ENCODE results near the gene TTC7B. TPM values are rescaled to one million over a fixed set of nuclear protein-coding genes. Genes with fewer than 3 reads are reported as not detected.

TTC7B gene
- total RNA-seq, 4 donors from 2014 or later = 8.4 to 11.2 (median 9.2) TPM

GRCh38 chr14:90639641-90640040 lies 176.6 kb downstream of the TTC7B start:
- no peak for DNase-seq
- H3K27me3 ChIP-seq = no peaks in the 10 kb centered on the region
- H3K9me3 ChIP-seq = no peaks in the 10 kb centered on the region
- intact Hi-C loops (cut with DNase I; ENCODE audit: low total_unique reads) = loop anchor here (10.0 kb wide), 1 partner anchor 235 kb away; no protein-coding TSS in a partner anchor
- peaks cover 0 to 14% (median 7%) of the 10 kb centered on the region in 4 donors for H3K4me1 ChIP-seq
- WGBS, 2 donors (ENCODE audit: low coverage in 1 of 2) = 86% methylated on average over 8 to 9 of the region's 9 CpGs
- in situ Hi-C loops (cut with MboI; ENCODE audit: low pct_ligation_motif_present in 1 of 4, low pct_unique_long_range_greater_than_20kb in 1 of 4, low sequenced_read_pairs in 3 of 4) = no loop called here
- no peak for TF ChIP-seq POLR2AphosphoS5 (IDR thresholded peaks at IDR 0.05)
- no peak for TF ChIP-seq EP300 (IDR thresholded peaks at IDR 0.05; ENCODE audit: low read depth)
- TF ChIP-seq POLR2A (IDR thresholded peaks at IDR 0.05) = no peak
- no peak for TF ChIP-seq CTCF (IDR thresholded peaks at IDR 0.05)
- no peak overlapping the region for H3K4me3 ChIP-seq
- H3K36me3 ChIP-seq = no peaks in the 10 kb centered on the region
- H3K27ac ChIP-seq = peak overlapping the region in 2 of 4 donors; percentile 37 to 77

GRCh38 chr14:90632871-90633270 lies 183.4 kb downstream of the TTC7B start:
- in situ Hi-C loops (cut with MboI; ENCODE audit: low pct_ligation_motif_present in 1 of 4, low pct_unique_long_range_greater_than_20kb in 1 of 4, low sequenced_read_pairs in 3 of 4) = no loop called here
- 86 to 88% methylated on average over 2 of the region's 2 CpGs for WGBS, 2 donors (ENCODE audit: low coverage in 1 of 2)
- intact Hi-C loops (cut with DNase I; ENCODE audit: low total_unique reads) = no loop called here

GRCh38 chr14:90632451-90632850 lies 183.8 kb downstream of the TTC7B start:
- H3K27ac ChIP-seq = no peak overlapping the region
- no peak for DNase-seq
- H3K27me3 ChIP-seq = no peaks in the 10 kb centered on the region
- H3K4me3 ChIP-seq = no peak overlapping the region
- in situ Hi-C loops (cut with MboI; ENCODE audit: low pct_ligation_motif_present in 1 of 4, low pct_unique_long_range_greater_than_20kb in 1 of 4, low sequenced_read_pairs in 3 of 4) = no loop called here
- no peak for TF ChIP-seq POLR2A (IDR thresholded peaks at IDR 0.05)
- TF ChIP-seq POLR2AphosphoS5 (IDR thresholded peaks at IDR 0.05) = no peak
- no peak for TF ChIP-seq CTCF (IDR thresholded peaks at IDR 0.05)
- TF ChIP-seq EP300 (IDR thresholded peaks at IDR 0.05; ENCODE audit: low read depth) = no peak
- H3K36me3 ChIP-seq = no peaks in the 10 kb centered on the region
- WGBS, 2 donors (ENCODE audit: low coverage in 1 of 2) = 86 to 100% methylated on average over 3 of the region's 3 CpGs
- peaks cover 0 to 14% (median 9%) of the 10 kb centered on the region in 4 donors for H3K4me1 ChIP-seq
- intact Hi-C loops (cut with DNase I; ENCODE audit: low total_unique reads) = no loop called here
- no peaks in the 10 kb centered on the region for H3K9me3 ChIP-seq

More at GRCh38 chr14:90632871-90633270, 183.4 kb downstream of the TTC7B start:
- Histone ChIP-seq H3K4me1 (peaks cover 0 to 14% (median 8%) of the 10 kb centered on the region in 4 donors), H3K4me3 (no peak overlapping the region), H3K36me3 (no peaks in the 10 kb centered on the region), H3K9me3 (no peaks in the 10 kb centered on the region), H3K27ac (no peak overlapping the region), H3K27me3 (no peaks in the 10 kb centered on the region)
- no peak for DNase-seq
- TF ChIP-seq CTCF (IDR thresholded peaks at IDR 0.05) = no peak
- TF ChIP-seq EP300 (IDR thresholded peaks at IDR 0.05; ENCODE audit: low read depth) = no peak
- TF ChIP-seq POLR2A (IDR thresholded peaks at IDR 0.05) = no peak
- TF ChIP-seq POLR2AphosphoS5 (IDR thresholded peaks at IDR 0.05) = no peak

- Histone ChIP-seq H3K27me3 (no peaks in the 10 kb centered on the region), H3K27ac (peak overlapping the region in 2 of 4 donors; percentile 25 to 71), H3K9me3 (no peaks in the 10 kb centered on the region), H3K36me3 (no peaks in the 10 kb centered on the region), H3K4me1 (peaks cover 0 to 14% (median 10%) of the 10 kb centered on the region in 4 donors), H3K4me3 (no peak overlapping the region)
- TF ChIP-seq POLR2AphosphoS5 (IDR thresholded peaks at IDR 0.05) (no peak), POLR2A (IDR thresholded peaks at IDR 0.05) (no peak), CTCF (IDR thresholded peaks at IDR 0.05) (no peak), EP300 (IDR thresholded peaks at IDR 0.05; ENCODE audit: low read depth) (no peak)
- in situ Hi-C loops (cut with MboI; ENCODE audit: low pct_ligation_motif_present in 1 of 4, low pct_unique_long_range_greater_than_20kb in 1 of 4, low sequenced_read_pairs in 3 of 4) = no loop called here
- DNase-seq = no peak
- intact Hi-C loops (cut with DNase I; ENCODE audit: low total_unique reads) = no loop called here
- WGBS, 2 donors (ENCODE audit: low coverage in 1 of 2) = 82 to 90% methylated on average over 6 to 12 of the region's 12 CpGs
Measured at GRCh38 chr14:90630171-90630806, 185.9 kb downstream of the TTC7B start.
